Heart left ventricle (tissue), 13 donors: Measurements from ENCODE around the gene ARHGAP31.

ENCODE experiments used
- POLR2A ChIP-seq, 2 donors: fragments of 450-650 bp; IDR thresholded peaks; one replicate each; pipeline ENCODE4 v1.6.1; 2017; ENCODE audit warnings: antibody characterized with exemption in 2 of 2, mild to moderate bottlenecking in 2 of 2, moderate library complexity in 2 of 2
- TF ChIP-seq, protein P1 (sequence below), 12 donors: fragments of 200-600 bp; sonication (generic) in 4 of 12; IDR thresholded peaks; one replicate each; pipeline versions ENCODE4 v1.5.0 to v1.8.0; 2018 to 2022; ENCODE audit warnings: antibody characterized with exemption in 12 of 12, mild to moderate bottlenecking in 5 of 12
- donor health status: ischemic (EF 13 %, LVEDD 7.1; RV severe dilation, severe dysfunction).
- donor health status: DM: no; HTN: yes; CAD: no.
- donor health status: DM: no; HTN: no; CAD: no.
- donor health status: ischemic (EF 25% LVEDD 6.9; RV normal size, moderate dysfunction).
- donor health status: ischemic (EF 25% LVEDD 5.7; RV mildly dilated, moderate dysfunction).
- donor health status: ischemic (EF 35%, LVEDD 5.7; RV mildly dilated, moderate dysfunction).
- donor health status: nonischemic (EF 11% LVEDD 7.7; RV severe dilation, severe dysfunction).
- donor health status: DM: yes; HTN: yes; CAD: no.
- donor health status: PGD.
- donor health status: ischemic (EF 29% LVEDD 5.4; RV normal size, mild dysfunction).
- donor health status: nonischemic (EF 23%, LVEDD 6.1; RV moderate dilation, normal function).

GRCh38 chr3:119356646-119357045 is 62.5 kb downstream of the ARHGAP31 start:
- TF ChIP-seq, protein P1, sequence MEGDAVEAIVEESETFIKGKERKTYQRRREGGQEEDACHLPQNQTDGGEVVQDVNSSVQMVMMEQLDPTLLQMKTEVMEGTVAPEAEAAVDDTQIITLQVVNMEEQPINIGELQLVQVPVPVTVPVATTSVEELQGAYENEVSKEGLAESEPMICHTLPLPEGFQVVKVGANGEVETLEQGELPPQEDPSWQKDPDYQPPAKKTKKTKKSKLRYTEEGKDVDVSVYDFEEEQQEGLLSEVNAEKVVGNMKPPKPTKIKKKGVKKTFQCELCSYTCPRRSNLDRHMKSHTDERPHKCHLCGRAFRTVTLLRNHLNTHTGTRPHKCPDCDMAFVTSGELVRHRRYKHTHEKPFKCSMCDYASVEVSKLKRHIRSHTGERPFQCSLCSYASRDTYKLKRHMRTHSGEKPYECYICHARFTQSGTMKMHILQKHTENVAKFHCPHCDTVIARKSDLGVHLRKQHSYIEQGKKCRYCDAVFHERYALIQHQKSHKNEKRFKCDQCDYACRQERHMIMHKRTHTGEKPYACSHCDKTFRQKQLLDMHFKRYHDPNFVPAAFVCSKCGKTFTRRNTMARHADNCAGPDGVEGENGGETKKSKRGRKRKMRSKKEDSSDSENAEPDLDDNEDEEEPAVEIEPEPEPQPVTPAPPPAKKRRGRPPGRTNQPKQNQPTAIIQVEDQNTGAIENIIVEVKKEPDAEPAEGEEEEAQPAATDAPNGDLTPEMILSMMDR (IDR thresholded peaks at IDR 0.05): no peak
- TF ChIP-seq POLR2A (IDR thresholded peaks at IDR 0.05): no peak
